ENCODE measurements around the gene AHRR. TPM values are rescaled to one million over a fixed set of nuclear protein-coding genes. Genes with fewer than 3 reads are reported as not detected.
A peak's percentile ranks its signal among the peaks of the same experiment; 100 is the strongest.

The AHRR gene
- total and polyA plus RNA-seq, 2 donors from 2014 or later = 0.71 to 1.7 TPM

DNA sequence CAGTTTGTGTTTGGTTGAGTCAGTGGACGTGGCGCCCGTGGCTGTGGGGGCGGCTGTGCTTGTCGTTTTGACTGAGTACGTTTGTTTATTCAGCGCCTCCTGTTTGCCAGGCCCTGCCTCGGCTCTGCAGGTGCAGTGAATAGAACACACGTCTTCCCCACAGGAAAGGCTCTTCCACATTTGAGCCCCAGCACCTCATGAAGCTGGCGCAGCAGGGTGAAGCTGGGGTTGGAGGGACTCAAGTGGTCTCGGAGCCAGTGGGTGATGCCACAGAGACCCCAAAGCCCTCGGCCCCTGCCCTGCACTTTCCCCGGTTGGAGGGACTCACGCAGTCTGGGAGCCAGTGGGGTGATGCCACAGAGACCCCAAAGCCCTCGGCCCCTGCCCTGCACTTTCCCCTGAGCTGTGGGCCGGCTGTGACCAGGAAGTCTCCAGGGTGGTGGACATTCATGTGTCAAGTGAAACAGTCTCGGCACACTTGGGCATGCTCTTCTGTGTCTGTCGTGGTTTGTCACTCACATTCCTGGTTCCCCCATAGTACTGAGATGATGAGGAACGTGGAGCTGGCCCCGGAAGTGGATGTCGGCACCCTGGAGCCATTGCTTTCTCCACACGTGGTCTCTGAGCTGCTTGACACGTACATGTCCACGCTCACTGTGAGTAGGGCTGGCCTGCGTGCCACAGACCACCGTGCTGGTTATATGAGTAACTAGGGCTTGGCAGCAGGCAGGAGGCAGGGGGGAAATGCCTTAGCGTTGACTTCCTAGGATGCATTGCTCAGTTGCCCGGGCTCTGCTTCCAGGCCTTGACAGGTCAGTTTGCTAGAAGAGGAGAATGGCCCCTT is 135.1 kb downstream of the AHRR start:
- H3K9me3 ChIP-seq (ENCODE audit: control insufficient read depth in 2 of 3, insufficient read depth in 1 of 3, low read length in 3 of 3) = peaks cover 0 to 9% (median 3%) of the 10 kb centered on the region in 3 donors
- DNase-seq (peak in 1 of 5 donors; percentile 57), FAIRE-seq (no peak)
- intact Hi-C loops (cut with DNase I) = no loop called here
- H3K4me1 ChIP-seq (ENCODE audit: control insufficient read depth in 2 of 3, insufficient read depth in 2 of 3, low read depth in 1 of 3, low read length in 3 of 3) = no peaks in the 10 kb centered on the region
- no peak overlapping the region for H3K9ac ChIP-seq (ENCODE audit: low read length in 3 of 3)
- H3K27me3 ChIP-seq (ENCODE audit: control insufficient read depth, insufficient read depth, low read length) = no peaks in the 10 kb centered on the region
- H3K36me3 ChIP-seq (ENCODE audit: control insufficient read depth in 2 of 3, insufficient read depth in 3 of 3, low read length in 3 of 3) = peaks cover 6 to 45% (median 20%) of the 10 kb centered on the region in 3 donors
- no peak overlapping the region for H3K4me3 ChIP-seq (ENCODE audit: low read length in 3 of 3)
- H3K27ac ChIP-seq (ENCODE audit: low read depth in 2 of 2, low read length in 2 of 2) = no peak overlapping the region
- TF ChIP-seq, protein P1, sequence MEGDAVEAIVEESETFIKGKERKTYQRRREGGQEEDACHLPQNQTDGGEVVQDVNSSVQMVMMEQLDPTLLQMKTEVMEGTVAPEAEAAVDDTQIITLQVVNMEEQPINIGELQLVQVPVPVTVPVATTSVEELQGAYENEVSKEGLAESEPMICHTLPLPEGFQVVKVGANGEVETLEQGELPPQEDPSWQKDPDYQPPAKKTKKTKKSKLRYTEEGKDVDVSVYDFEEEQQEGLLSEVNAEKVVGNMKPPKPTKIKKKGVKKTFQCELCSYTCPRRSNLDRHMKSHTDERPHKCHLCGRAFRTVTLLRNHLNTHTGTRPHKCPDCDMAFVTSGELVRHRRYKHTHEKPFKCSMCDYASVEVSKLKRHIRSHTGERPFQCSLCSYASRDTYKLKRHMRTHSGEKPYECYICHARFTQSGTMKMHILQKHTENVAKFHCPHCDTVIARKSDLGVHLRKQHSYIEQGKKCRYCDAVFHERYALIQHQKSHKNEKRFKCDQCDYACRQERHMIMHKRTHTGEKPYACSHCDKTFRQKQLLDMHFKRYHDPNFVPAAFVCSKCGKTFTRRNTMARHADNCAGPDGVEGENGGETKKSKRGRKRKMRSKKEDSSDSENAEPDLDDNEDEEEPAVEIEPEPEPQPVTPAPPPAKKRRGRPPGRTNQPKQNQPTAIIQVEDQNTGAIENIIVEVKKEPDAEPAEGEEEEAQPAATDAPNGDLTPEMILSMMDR (IDR thresholded peaks at IDR 0.05; ENCODE audit: borderline replicate concordance, extremely low read depth, insufficient read depth) = no peak

DNA sequence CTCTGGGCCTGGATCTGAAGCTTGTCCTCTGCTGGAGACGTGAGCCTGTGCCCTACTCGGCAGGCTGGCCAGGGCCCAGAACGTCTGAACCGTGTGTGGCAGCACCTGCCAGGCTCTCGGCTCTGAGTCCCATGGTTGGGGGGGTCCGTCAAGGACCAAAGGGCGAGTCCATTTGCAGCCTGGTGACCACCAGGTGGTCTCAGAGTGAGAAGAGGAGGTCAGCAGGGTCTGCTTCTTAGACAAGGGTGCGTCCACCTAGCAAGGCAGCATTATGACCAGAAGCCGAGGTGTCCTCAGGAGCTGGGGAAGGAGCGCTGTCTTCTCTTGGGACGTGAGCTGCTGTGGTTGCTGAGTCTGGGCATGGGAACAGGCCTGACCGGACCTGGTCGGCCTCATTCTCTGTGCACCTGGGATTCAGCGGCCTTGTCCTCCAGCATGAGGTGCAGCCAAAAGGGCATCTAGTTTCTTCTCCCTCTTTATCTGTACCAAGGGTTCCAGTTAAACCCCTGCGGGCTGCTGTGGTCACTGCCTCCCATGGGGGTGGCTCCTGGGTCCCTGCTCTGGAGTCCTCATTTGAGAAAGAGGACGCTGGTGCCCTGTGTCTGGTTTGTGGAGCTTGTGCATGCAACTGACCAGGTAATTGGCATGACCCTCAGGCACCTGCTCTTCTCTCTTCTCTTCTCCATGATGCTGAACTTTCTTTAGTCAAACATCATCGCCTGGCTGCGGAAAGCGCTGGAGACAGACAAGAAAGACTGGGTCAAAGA is 135.9 kb downstream of the AHRR start:
- peaks cover 6 to 49% (median 28%) of the 10 kb centered on the region in 3 donors for H3K36me3 ChIP-seq (ENCODE audit: control insufficient read depth in 2 of 3, insufficient read depth in 3 of 3, low read length in 3 of 3)
- no peak overlapping the region for H3K4me3 ChIP-seq (ENCODE audit: low read length in 3 of 3)
- H3K9me3 ChIP-seq (ENCODE audit: control insufficient read depth in 2 of 3, insufficient read depth in 1 of 3, low read length in 3 of 3) = peaks cover 0 to under 1% (median 0%) of the 10 kb centered on the region in 3 donors
- no peaks in the 10 kb centered on the region for H3K4me1 ChIP-seq (ENCODE audit: control insufficient read depth in 2 of 3, insufficient read depth in 2 of 3, low read depth in 1 of 3, low read length in 3 of 3)
- no peak for FAIRE-seq
- H3K27me3 ChIP-seq (ENCODE audit: control insufficient read depth, insufficient read depth, low read length) = no peaks in the 10 kb centered on the region
- peak in 1 of 5 donors; percentile 57 for DNase-seq
- H3K27ac ChIP-seq (ENCODE audit: low read depth in 2 of 2, low read length in 2 of 2) = no peak overlapping the region
- H3K9ac ChIP-seq (ENCODE audit: low read length in 3 of 3) = no peak overlapping the region
- intact Hi-C loops (cut with DNase I) = no loop called here
- TF ChIP-seq, protein P1 (IDR thresholded peaks at IDR 0.05; ENCODE audit: borderline replicate concordance, extremely low read depth, insufficient read depth) = no peak

DNA sequence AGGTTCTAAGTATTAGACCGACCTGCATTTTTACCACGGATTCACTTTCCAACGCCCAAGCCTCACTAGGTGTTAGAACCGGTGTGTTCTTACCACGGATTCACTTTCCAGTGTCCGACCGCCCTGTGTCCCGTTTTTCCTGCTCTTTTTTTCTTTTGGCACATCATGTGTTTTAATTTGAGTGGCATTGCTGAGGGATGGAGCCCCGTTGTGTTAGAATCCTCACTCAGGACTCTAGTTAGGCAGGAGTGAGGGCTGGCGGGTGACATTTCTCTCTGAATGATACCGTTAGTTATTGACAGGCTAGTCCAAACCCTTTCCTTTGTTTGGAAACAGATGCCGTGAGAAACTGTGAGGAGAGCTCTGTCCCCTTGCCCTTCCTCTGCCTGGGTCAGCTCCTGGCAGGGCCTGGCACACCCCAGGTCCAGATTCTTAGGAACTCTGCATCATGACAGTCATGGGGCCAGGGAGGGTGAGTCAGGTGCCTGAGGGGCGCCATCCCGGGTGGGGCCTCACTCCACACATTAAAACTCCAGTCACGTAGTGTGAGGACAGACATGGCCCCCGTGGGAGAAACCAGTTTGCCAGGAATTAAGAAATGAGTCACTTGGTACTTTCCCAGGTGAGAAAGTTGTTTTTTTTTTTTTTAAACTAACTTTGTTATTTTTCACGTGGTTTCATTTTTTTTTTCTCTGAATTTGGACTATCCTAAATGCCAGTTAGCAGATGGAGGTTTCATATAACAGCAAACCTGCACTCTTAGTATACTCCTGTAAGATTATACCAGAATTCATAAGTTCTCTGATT is 137.2 kb downstream of the AHRR start:
- TF ChIP-seq, protein P1 (IDR thresholded peaks at IDR 0.05; ENCODE audit: borderline replicate concordance, extremely low read depth, insufficient read depth) = no peak
- H3K36me3 ChIP-seq (ENCODE audit: control insufficient read depth in 2 of 3, insufficient read depth in 3 of 3, low read length in 3 of 3) = peaks cover 1 to 46% (median 20%) of the 10 kb centered on the region in 3 donors
- H3K27ac ChIP-seq (ENCODE audit: low read depth in 2 of 2, low read length in 2 of 2) = peak overlapping the region in 1 of 2 donors; percentile 53
- no peaks in the 10 kb centered on the region for H3K9me3 ChIP-seq (ENCODE audit: control insufficient read depth in 2 of 3, insufficient read depth in 1 of 3, low read length in 3 of 3)
- no peak overlapping the region for H3K4me3 ChIP-seq (ENCODE audit: low read length in 3 of 3)
- FAIRE-seq (no peak), DNase-seq (peak in 1 of 5 donors; percentile 93)
- H3K9ac ChIP-seq (ENCODE audit: low read length in 3 of 3) = no peak overlapping the region
- intact Hi-C loops (cut with DNase I) = no loop called here
- H3K27me3 ChIP-seq (ENCODE audit: control insufficient read depth, insufficient read depth, low read length) = no peaks in the 10 kb centered on the region
- no peaks in the 10 kb centered on the region for H3K4me1 ChIP-seq (ENCODE audit: control insufficient read depth in 2 of 3, insufficient read depth in 2 of 3, low read depth in 1 of 3, low read length in 3 of 3)
